SK-N-SH (cell line): ENCODE data around the gene GNAI3. TPM values are rescaled to one million over a fixed set of nuclear protein-coding genes. Genes with fewer than 3 reads are reported as not detected.

Source experiments
- CTCF ChIA-PET: fragments of 300-600, 350-600 bp; formaldehyde crosslinking; extraction: SDS; loops from one replicate; lab custom pipeline; 2021; lab: Yijun Ruan, JAX
- POLR2A ChIA-PET: fragments of 350-600 bp; sonication (Branson Sonifier 250); formaldehyde crosslinking; extraction: SDS; loops from one replicate; lab custom pipeline; 2020; ENCODE audit warnings: antibody characterized with exemption, inconsistent platforms; lab: Yijun Ruan, JAX
- DNase-seq: peaks from one replicate; pipeline ENCODE4 v3.0.0; 2012
- H2AFZ ChIP-seq: fragments of 200-600 bp; sonication (generic); 2 replicates; pipeline ENCODE4 v1.8.1; 2016; ENCODE audit warnings: antibody characterized with exemption, mild to moderate bottlenecking, low read depth
- H3F3A ChIP-seq: fragments of 200-600 bp; sonication (generic); replicated peaks from 2 replicates; pipeline ENCODE3; 2016; ENCODE audit warnings: antibody characterized with exemption, mild to moderate bottlenecking; ENCODE audit not compliant: insufficient read depth
- H3K27ac ChIP-seq, 2 experiments: fragments of 200-500 bp in 1 of 2; fragments of 200-600 bp in 1 of 2; sonication (Bioruptor generic) in 1 of 2; sonication (generic), shearing (Covaris generic) in 1 of 2; 2 replicates each; pipeline versions ENCODE4 v1.5.1 to v1.6.1; 2014 to 2016; ENCODE audit warnings: low read depth in 2 of 2, inconsistent platforms in 1 of 2, low read length in 1 of 2, mild to moderate bottlenecking in 1 of 2, mixed read lengths in 1 of 2
- H3K27me3 ChIP-seq: fragments of 200-600 bp; sonication (generic), shearing (Covaris generic); 2 replicates; pipeline ENCODE4 v1.6.1; 2016; ENCODE audit warnings: mixed run types; ENCODE audit not compliant: insufficient read depth
- H3K36me3 ChIP-seq, 2 experiments: fragments of 200-500 bp in 1 of 2; fragments of 200-600 bp in 1 of 2; sonication (Bioruptor generic) in 1 of 2; sonication (generic) in 1 of 2; replicated peaks in 1 of 2; 2 replicates each; pipeline versions ENCODE3 to v1.5.1; 2014 to 2016; ENCODE audit warnings: low read length in 1 of 2, mild to moderate bottlenecking in 1 of 2; ENCODE audit not compliant: insufficient read depth in 2 of 2, control insufficient read depth in 1 of 2
- H3K4me1 ChIP-seq, 2 experiments: fragments of 200-500 bp in 1 of 2; fragments of 200-600 bp in 1 of 2; sonication (Bioruptor generic) in 1 of 2; sonication (generic), shearing (Covaris generic) in 1 of 2; 2 replicates each; pipeline versions ENCODE4 v1.5.1 to v1.6.1; 2014 to 2016; ENCODE audit warnings: low read depth in 1 of 2, low read length in 1 of 2, mixed run types in 1 of 2; ENCODE audit not compliant: insufficient read depth in 2 of 2, control insufficient read depth in 1 of 2
- H3K4me2 ChIP-seq: fragments of 200-600 bp; sonication (generic), shearing (Covaris generic); 2 replicates; pipeline ENCODE4 v1.6.1; 2017; ENCODE audit warnings: mixed run types
- H3K4me3 ChIP-seq, 2 experiments: fragments of 200-500 bp in 1 of 2; fragments of 200-600 bp in 1 of 2; sonication (Bioruptor generic) in 1 of 2; sonication (generic), shearing (Covaris generic) in 1 of 2; 2 replicates each; pipeline versions ENCODE4 v1.5.1 to v1.8.1; 2014 to 2016; ENCODE audit warnings: low read depth in 2 of 2, inconsistent platforms in 1 of 2, low read length in 1 of 2, mild to moderate bottlenecking in 1 of 2, mixed read lengths in 1 of 2, moderate library complexity in 1 of 2
- H3K79me2 ChIP-seq: fragments of 200-600 bp; sonication (generic); 2 replicates; pipeline ENCODE4 v1.8.1; 2017; ENCODE audit warnings: mild to moderate bottlenecking; ENCODE audit not compliant: insufficient read depth
- H3K9ac ChIP-seq: fragments of 200-600 bp; sonication (generic); 2 replicates; pipeline ENCODE4 v1.6.1; 2017; ENCODE audit warnings: mixed run types
- H3K9me2 ChIP-seq: fragments of 200-600 bp; sonication (generic); 2 replicates; pipeline ENCODE4 v1.6.1; 2017; ENCODE audit warnings: mixed run types
- H3K9me3 ChIP-seq: fragments of 200-600 bp; sonication (generic); 2 replicates; pipeline ENCODE4 v1.6.1; 2017; ENCODE audit warnings: mixed run types, mild to moderate bottlenecking, moderate library complexity
- H4K20me1 ChIP-seq: fragments of 200-600 bp; sonication (generic); 2 replicates; pipeline ENCODE4 v1.6.1; 2017; ENCODE audit warnings: mild to moderate bottlenecking, mixed run types; ENCODE audit not compliant: insufficient read depth
- EP300 ChIP-seq, 2 experiments: IDR thresholded peaks; 2 replicates each; pipeline versions ENCODE4 v1.4.0 to v1.6.1; 2012; ENCODE audit warnings: borderline replicate concordance in 1 of 2, low read depth in 1 of 2, low read length in 1 of 2
- EZH2phosphoT487 ChIP-seq: fragments of 200-600 bp; sonication (generic); IDR thresholded peaks from 2 replicates; pipeline ENCODE4 v1.6.1; 2017; ENCODE audit warnings: low read depth, mixed run types, mild to moderate bottlenecking, antibody characterized with exemption, moderate library complexity, borderline replicate concordance
- FOXJ3 ChIP-seq: sonication (generic); formaldehyde crosslinking; IDR thresholded peaks from 2 replicates; pipeline ENCODE4 v1.5.1; 2020; ENCODE audit warnings: mild to moderate bottlenecking, missing genetic modification reagents
- GABPA ChIP-seq: IDR thresholded peaks from 2 replicates; pipeline ENCODE4 v1.4.0; 2012; ENCODE audit warnings: low read depth, mild to moderate bottlenecking
- GATA2 ChIP-seq: sonication (generic); formaldehyde crosslinking; IDR thresholded peaks from 2 replicates; pipeline ENCODE4 v1.5.0; 2020; ENCODE audit warnings: mild to moderate bottlenecking, missing genetic modification reagents
- MXI1 ChIP-seq: IDR thresholded peaks from 2 replicates; pipeline ENCODE4 v1.6.1; 2012; ENCODE audit warnings: mild to moderate bottlenecking, low read depth, low read length, improper control_type of control experiment
- NFIC ChIP-seq: IDR thresholded peaks from 2 replicates; pipeline ENCODE4 v1.4.0; 2012; ENCODE audit warnings: borderline replicate concordance
- NRF1 ChIP-seq: IDR thresholded peaks from 2 replicates; pipeline ENCODE4 v1.6.1; 2012; ENCODE audit warnings: low read depth, mild to moderate bottlenecking, low read length
- POLR2AphosphoS5 ChIP-seq: IDR thresholded peaks from 2 replicates; pipeline ENCODE4 v1.6.1; 2012; ENCODE audit warnings: low read depth, low read length
- RFX5 ChIP-seq: IDR thresholded peaks from 2 replicates; pipeline ENCODE4 v1.6.1; 2012; ENCODE audit warnings: mild to moderate bottlenecking, improper control_type of control experiment, low read length
- SIN3A ChIP-seq: IDR thresholded peaks from 2 replicates; pipeline ENCODE4 v1.6.1; 2012; ENCODE audit warnings: low read depth, mild to moderate bottlenecking, low read length, moderate library complexity, borderline replicate concordance
- TAF1 ChIP-seq: IDR thresholded peaks from 2 replicates; pipeline ENCODE4 v1.6.1; 2012; ENCODE audit warnings: low read depth, mild to moderate bottlenecking, low read length, moderate library complexity, borderline replicate concordance
- TCF12 ChIP-seq: IDR thresholded peaks from 2 replicates; pipeline ENCODE4 v1.4.0; 2012
- YY1 ChIP-seq: IDR thresholded peaks from 2 replicates; pipeline ENCODE4 v1.4.0; 2012; ENCODE audit warnings: low read depth, mild to moderate bottlenecking
- WGBS: methylation state at CpG from one replicate; pipeline ENCODE4 v1.1.6; 2017; ENCODE audit warnings: low lambda C conversion rate; 5-methylcytosine and 5-hydroxymethylcytosine counted together
- polyA plus RNA-seq, 3 experiments: library from polyadenylated mRNA; depleted of rRNA; stranded (reverse); fragments of >200 nt; gene quantifications; 2 replicates each; pipeline ENCODE4 v1.2.3, GENCODE V29; 2012
- TF ChIP-seq, protein P1 (sequence below): IDR thresholded peaks from 2 replicates; pipeline ENCODE4; 2012
- TF ChIP-seq, protein P2 (sequence below): IDR thresholded peaks from 2 replicates; pipeline ENCODE4 v1.6.1; 2012; ENCODE audit warnings: mild to moderate bottlenecking, low read depth, low read length, moderate library complexity
- TF ChIP-seq, protein P3 (sequence below): IDR thresholded peaks from 2 replicates; pipeline ENCODE4 v1.4.0; 2012; ENCODE audit warnings: low read depth
- TF ChIP-seq, protein P4 (sequence below): IDR thresholded peaks from 2 replicates; pipeline ENCODE4 v1.4.0; 2012; ENCODE audit warnings: low read depth, borderline replicate concordance

GNAI3 gene
- polyA plus RNA-seq, 1 of the 3 experiments (the other 2 are of a cell fraction): 4.0 TPM

DNA sequence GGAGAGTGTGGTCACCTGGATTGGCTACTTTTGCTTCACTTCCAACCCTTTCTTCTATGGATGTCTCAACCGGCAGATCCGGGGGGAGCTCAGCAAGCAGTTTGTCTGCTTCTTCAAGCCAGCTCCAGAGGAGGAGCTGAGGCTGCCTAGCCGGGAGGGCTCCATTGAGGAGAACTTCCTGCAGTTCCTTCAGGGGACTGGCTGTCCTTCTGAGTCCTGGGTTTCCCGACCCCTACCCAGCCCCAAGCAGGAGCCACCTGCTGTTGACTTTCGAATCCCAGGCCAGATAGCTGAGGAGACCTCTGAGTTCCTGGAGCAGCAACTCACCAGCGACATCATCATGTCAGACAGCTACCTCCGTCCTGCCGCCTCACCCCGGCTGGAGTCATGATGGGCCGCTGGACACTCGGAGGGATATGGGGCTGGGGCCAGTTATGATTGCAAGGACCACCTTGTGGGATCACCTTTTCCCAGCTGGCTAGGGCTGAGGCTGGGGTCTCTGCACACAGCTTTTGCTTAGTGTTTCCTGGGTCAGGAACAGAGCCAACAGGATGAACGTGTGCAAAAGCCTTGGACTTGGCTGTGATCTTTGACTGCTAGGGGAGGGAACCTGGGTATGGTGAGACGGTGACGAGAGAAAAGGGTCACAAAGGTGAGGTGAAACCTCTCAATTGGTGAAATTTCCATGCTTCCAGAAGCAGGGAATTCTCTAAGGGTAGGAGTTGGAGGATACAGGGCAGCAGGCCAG lies 4.3 kb upstream of the GNAI3 start:
- Histone ChIP-seq H3K27me3 (no peaks in the 10 kb centered on the region), H3K4me2 (no peak overlapping the region), H3K79me2 (peaks cover 22% of the 10 kb centered on the region), H3K36me3 (no peaks in the 10 kb centered on the region), H3K9me2 (no peaks in the 10 kb centered on the region), H2AFZ (no peak overlapping the region), H3K9ac (no peak overlapping the region), H3K27ac (no peak overlapping the region), H3K9me3 (no peaks in the 10 kb centered on the region), H3K4me3 (no peak overlapping the region), H3K4me1 (peaks cover 0 to 17% of the 10 kb centered on the region in 2 experiments; a peak in 2 of 4 replicates), H4K20me1 (peaks cover 2% of the 10 kb centered on the region), H3F3A (peaks cover 4% of the 10 kb centered on the region)
- WGBS: 72% methylated on average over 7 of the region's 14 CpGs
- ChIA-PET CTCF (interaction anchor here (0.7 to 26.3 kb wide), 9 partner anchors 10 to 440 kb away, joined by 3 to 1710 read pairs (median 53); partner anchors contain the start of genes AHCYL1, AMIGO1, ATXN7L2 and CYB561D1), POLR2A (no interaction called here)
- DNase-seq: no peak
- TF ChIP-seq TAF1 (no peak), GATA2 (CRISPR knock-in tag) (no peak), MXI1 (no peak), YY1 (no peak), SIN3A (no peak), TCF12 (no peak), RFX5 (no peak), NFIC (no peak), NRF1 (no peak), FOXJ3 (CRISPR knock-in tag) (no peak), EZH2phosphoT487 (no peak), POLR2AphosphoS5 (no peak), GABPA (no peak), EP300 (IDR thresholded peaks at IDR 0.05; ENCODE audit: borderline replicate concordance in 1 of 2, low read depth in 1 of 2, low read length in 1 of 2) (no peak)
- TF ChIP-seq, protein P1, sequence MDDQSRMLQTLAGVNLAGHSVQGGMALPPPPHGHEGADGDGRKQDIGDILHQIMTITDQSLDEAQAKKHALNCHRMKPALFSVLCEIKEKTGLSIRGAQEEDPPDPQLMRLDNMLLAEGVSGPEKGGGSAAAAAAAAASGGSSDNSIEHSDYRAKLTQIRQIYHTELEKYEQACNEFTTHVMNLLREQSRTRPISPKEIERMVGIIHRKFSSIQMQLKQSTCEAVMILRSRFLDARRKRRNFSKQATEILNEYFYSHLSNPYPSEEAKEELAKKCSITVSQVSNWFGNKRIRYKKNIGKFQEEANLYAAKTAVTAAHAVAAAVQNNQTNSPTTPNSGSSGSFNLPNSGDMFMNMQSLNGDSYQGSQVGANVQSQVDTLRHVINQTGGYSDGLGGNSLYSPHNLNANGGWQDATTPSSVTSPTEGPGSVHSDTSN: no peak
- TF ChIP-seq, protein P2, sequence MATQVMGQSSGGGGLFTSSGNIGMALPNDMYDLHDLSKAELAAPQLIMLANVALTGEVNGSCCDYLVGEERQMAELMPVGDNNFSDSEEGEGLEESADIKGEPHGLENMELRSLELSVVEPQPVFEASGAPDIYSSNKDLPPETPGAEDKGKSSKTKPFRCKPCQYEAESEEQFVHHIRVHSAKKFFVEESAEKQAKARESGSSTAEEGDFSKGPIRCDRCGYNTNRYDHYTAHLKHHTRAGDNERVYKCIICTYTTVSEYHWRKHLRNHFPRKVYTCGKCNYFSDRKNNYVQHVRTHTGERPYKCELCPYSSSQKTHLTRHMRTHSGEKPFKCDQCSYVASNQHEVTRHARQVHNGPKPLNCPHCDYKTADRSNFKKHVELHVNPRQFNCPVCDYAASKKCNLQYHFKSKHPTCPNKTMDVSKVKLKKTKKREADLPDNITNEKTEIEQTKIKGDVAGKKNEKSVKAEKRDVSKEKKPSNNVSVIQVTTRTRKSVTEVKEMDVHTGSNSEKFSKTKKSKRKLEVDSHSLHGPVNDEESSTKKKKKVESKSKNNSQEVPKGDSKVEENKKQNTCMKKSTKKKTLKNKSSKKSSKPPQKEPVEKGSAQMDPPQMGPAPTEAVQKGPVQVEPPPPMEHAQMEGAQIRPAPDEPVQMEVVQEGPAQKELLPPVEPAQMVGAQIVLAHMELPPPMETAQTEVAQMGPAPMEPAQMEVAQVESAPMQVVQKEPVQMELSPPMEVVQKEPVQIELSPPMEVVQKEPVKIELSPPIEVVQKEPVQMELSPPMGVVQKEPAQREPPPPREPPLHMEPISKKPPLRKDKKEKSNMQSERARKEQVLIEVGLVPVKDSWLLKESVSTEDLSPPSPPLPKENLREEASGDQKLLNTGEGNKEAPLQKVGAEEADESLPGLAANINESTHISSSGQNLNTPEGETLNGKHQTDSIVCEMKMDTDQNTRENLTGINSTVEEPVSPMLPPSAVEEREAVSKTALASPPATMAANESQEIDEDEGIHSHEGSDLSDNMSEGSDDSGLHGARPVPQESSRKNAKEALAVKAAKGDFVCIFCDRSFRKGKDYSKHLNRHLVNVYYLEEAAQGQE: no peak
- TF ChIP-seq, protein P3, sequence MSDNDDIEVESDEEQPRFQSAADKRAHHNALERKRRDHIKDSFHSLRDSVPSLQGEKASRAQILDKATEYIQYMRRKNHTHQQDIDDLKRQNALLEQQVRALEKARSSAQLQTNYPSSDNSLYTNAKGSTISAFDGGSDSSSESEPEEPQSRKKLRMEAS: no peak
- TF ChIP-seq, protein P4, sequence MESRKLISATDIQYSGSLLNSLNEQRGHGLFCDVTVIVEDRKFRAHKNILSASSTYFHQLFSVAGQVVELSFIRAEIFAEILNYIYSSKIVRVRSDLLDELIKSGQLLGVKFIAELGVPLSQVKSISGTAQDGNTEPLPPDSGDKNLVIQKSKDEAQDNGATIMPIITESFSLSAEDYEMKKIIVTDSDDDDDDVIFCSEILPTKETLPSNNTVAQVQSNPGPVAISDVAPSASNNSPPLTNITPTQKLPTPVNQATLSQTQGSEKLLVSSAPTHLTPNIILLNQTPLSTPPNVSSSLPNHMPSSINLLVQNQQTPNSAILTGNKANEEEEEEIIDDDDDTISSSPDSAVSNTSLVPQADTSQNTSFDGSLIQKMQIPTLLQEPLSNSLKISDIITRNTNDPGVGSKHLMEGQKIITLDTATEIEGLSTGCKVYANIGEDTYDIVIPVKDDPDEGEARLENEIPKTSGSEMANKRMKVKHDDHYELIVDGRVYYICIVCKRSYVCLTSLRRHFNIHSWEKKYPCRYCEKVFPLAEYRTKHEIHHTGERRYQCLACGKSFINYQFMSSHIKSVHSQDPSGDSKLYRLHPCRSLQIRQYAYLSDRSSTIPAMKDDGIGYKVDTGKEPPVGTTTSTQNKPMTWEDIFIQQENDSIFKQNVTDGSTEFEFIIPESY: no peak
